GM19395 (cell line): ENCODE measurements around the gene TPMT.

ENCODE experiments used
- ATAC-seq: cut with Tn5 transposase; IDR thresholded peaks from one replicate; pipeline ENCODE4 v1.9.1; 2021; ENCODE audit warnings: mild to moderate bottlenecking, moderate library complexity; ENCODE audit not compliant: unreplicated experiment

The TPMT gene

GRCh38 chr6:18117136-18117535 is 37.7 kb downstream of the TPMT start:
- ATAC-seq, result no peak

- no peak for ATAC-seq
These were observed 39.5 kb downstream of the TPMT start for GRCh38 chr6:18115356-18115755.

GRCh38 chr6:18110162-18110561 is 44.7 kb downstream of the TPMT start:
- no peak for ATAC-seq

- no peak for ATAC-seq
These were observed 47.8 kb downstream of the TPMT start for GRCh38 chr6:18107061-18107460.

GRCh38 chr6:18102783-18103509 is 51.9 kb downstream of the TPMT start:
- ATAC-seq, result no peak

GRCh38 chr6:18101873-18102272 is 53.0 kb downstream of the TPMT start:
- no peak for ATAC-seq

- ATAC-seq, result no peak
These were observed 53.6 kb downstream of the TPMT start for GRCh38 chr6:18101271-18101670.

- no peak for ATAC-seq
These were observed 54.6 kb downstream of the TPMT start for GRCh38 chr6:18100296-18100695.

- no peak for ATAC-seq
These were observed 55.4 kb downstream of the TPMT start for GRCh38 chr6:18099511-18099910.

GRCh38 chr6:18096423-18096822 is 58.5 kb downstream of the TPMT start:
- no peak for ATAC-seq

- ATAC-seq, result no peak
These were observed 63.5 kb downstream of the TPMT start for GRCh38 chr6:18091382-18091781.

GRCh38 chr6:18090349-18090786 is 64.5 kb downstream of the TPMT start:
- no peak for ATAC-seq

- no peak for ATAC-seq
These were observed 66.2 kb downstream of the TPMT start for GRCh38 chr6:18088419-18089296.

- ATAC-seq, result no peak
These were observed 67.3 kb downstream of the TPMT start for GRCh38 chr6:18087396-18088165.

- no peak for ATAC-seq
These were observed 73.7 kb downstream of the TPMT start for GRCh38 chr6:18081025-18081668.

GRCh38 chr6:18080544-18080943 is 74.3 kb downstream of the TPMT start:
- no peak for ATAC-seq

GRCh38 chr6:18078866-18079265 is 76.0 kb downstream of the TPMT start:
- no peak for ATAC-seq
